Fibroblast of lung (primary cell): ENCODE measurements around the gene RDH14. TPM values are rescaled to one million over a fixed set of nuclear protein-coding genes. Genes with fewer than 3 reads are reported as not detected.

ENCODE experiments used
- DNase-seq, 2 donors: peaks; one replicate each; pipeline versions ENCODE4 v3.0.0 to v3.0.0-alpha.2; 2010; ENCODE audit warnings: low read depth in 2 of 2
- H2AFZ ChIP-seq: 2 replicates; pipeline ENCODE4 v1.5.1; 2012; ENCODE audit warnings: low read length, control low read depth, inconsistent platforms
- H3K27ac ChIP-seq: 2 replicates; pipeline ENCODE4 v1.5.1; 2011; ENCODE audit warnings: low read length, control low read depth; ENCODE audit not compliant: insufficient read depth
- H3K27me3 ChIP-seq: 2 replicates; pipeline ENCODE4 v1.5.1; 2011; ENCODE audit warnings: mild to moderate bottlenecking, low read length; ENCODE audit not compliant: control insufficient read depth, insufficient read depth
- H3K36me3 ChIP-seq: 2 replicates; pipeline ENCODE4 v1.5.1; 2011; ENCODE audit warnings: low read length; ENCODE audit not compliant: control insufficient read depth, insufficient read depth
- H3K4me1 ChIP-seq: 2 replicates; pipeline ENCODE4 v1.5.1; 2011; ENCODE audit warnings: low read length; ENCODE audit not compliant: control insufficient read depth, insufficient read depth; ENCODE audit errors: extremely low read depth
- H3K4me2 ChIP-seq: 2 replicates; pipeline ENCODE4 v1.5.1; 2011; ENCODE audit warnings: low read length, control low read depth; ENCODE audit not compliant: insufficient read depth; ENCODE audit errors: extremely low read depth
- H3K4me3 ChIP-seq, 4 experiments: fragments of 200-600 bp in 1 of 4; sonication (generic) in 1 of 4; replicated peaks in 1 of 4; 2 replicates each; pipeline ENCODE4 v1.5.1; 2011 to 2016; ENCODE audit warnings: low read length in 4 of 4, low read depth in 3 of 4, mild to moderate bottlenecking in 3 of 4, control low read depth in 2 of 4, inconsistent platforms in 1 of 4, mixed read lengths in 1 of 4; ENCODE audit not compliant: insufficient read depth in 1 of 4; ENCODE audit errors: control extremely low read depth in 1 of 4
- H3K79me2 ChIP-seq: 2 replicates; pipeline ENCODE4 v1.5.1; 2012; ENCODE audit warnings: mild to moderate bottlenecking, low read length, inconsistent platforms; ENCODE audit not compliant: control insufficient read depth, insufficient read depth
- H3K9ac ChIP-seq: 2 replicates; pipeline ENCODE4 v1.5.1; 2011; ENCODE audit warnings: mild to moderate bottlenecking, low read length, control low read depth; ENCODE audit not compliant: insufficient read depth
- H3K9me3 ChIP-seq: 2 replicates; pipeline ENCODE4 v1.5.1; 2012; ENCODE audit warnings: low read depth, low read length; ENCODE audit not compliant: control insufficient read depth, insufficient read depth
- H4K20me1 ChIP-seq: 2 replicates; pipeline ENCODE4 v1.5.1; 2011; ENCODE audit warnings: low read length; ENCODE audit not compliant: control insufficient read depth, insufficient read depth; ENCODE audit errors: extremely low read depth
- CTCF ChIP-seq, 2 donors: IDR thresholded peaks in 1 of 2; conservative IDR thresholded peaks in 1 of 2; 1 replicate in 1 of 2; 2 replicates in 1 of 2; pipeline ENCODE4 v1.5.1; 2011 to 2012; ENCODE audit warnings: low read length in 2 of 2, control low read depth in 1 of 2, inconsistent platforms in 1 of 2, low read depth in 1 of 2, mild to moderate bottlenecking in 1 of 2
- EZH2 ChIP-seq: IDR thresholded peaks from 2 replicates; pipeline ENCODE4 v1.5.1; 2012; ENCODE audit warnings: low read length, control low read depth, mild to moderate bottlenecking; ENCODE audit errors: missing control alignments
- polyA plus RNA-seq, 2 donors: library from polyadenylated mRNA; depleted of rRNA in 1 of 2; stranded (reverse) in 1 of 2; unstranded in 1 of 2; fragments of >200 nt; gene quantifications; 2 replicates each; pipeline ENCODE4 v1.2.1, GENCODE V29; 2011 to 2012; ENCODE audit warnings: missing spikeins in 1 of 2
- total RNA-seq: library from RNA; depleted of rRNA; stranded (reverse); fragments of >200 nt; gene quantifications from 2 replicates; pipeline ENCODE4 v1.2.1, GENCODE V29; 2014

Gene RDH14
- total and polyA plus RNA-seq, 2 donors (not counting 1 experiment from before 2014, with no cell fraction given), result 26.6 to 28.6 TPM

DNA sequence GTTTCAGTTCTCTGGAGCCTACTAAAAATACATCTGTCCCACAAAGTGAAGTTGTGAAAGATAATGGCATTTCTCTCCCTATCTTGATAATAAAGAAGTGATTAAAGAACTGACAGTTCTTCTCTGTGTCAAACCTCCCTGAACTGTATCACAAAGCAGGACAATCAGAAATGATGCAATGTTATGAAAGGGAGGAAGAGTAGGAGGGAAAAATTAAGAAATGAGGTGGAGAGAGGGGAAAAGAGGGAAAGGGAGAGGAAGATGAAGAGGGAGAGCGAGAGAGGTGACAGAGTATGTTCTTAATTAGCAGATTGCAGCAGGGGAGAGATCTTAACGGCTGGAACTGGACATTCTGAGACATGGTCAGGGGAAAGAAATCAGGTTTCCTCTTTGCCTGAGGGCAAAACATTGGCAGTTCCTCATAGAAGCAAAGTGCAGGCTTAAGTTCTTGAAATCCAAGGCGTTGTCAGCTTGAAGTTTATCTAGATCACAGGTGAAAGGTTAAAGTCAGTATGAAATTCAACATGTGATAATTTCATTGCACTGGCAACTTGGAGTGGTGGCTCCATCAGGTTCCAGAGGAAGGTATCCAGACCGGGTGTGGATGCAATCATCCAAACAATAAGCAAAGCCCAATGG is 54.6 kb downstream of the RDH14 start:
- H2AFZ ChIP-seq, result no peak overlapping the region
- TF ChIP-seq EZH2 (no peak), CTCF (conservative IDR thresholded peaks at IDR 0.05 in 1 of 2, IDR thresholded peaks at IDR 0.05 in 1 of 2; ENCODE audit: low read depth in 1 of 2, low read length in 2 of 2) (no peak)
- no peaks in the 10 kb centered on the region for H4K20me1 ChIP-seq

More for the DNA sequence above, 54.6 kb downstream of the RDH14 start:
- no peaks in the 10 kb centered on the region for H3K79me2 ChIP-seq
- no peaks in the 10 kb centered on the region for H3K4me1 ChIP-seq
- H3K27ac ChIP-seq, result no peak overlapping the region
- H3K9ac ChIP-seq, result no peak overlapping the region
- no peak for DNase-seq
- no peaks in the 10 kb centered on the region for H3K9me3 ChIP-seq
- no peak overlapping the region for H3K4me2 ChIP-seq
- H3K27me3 ChIP-seq, result no peaks in the 10 kb centered on the region
- no peaks in the 10 kb centered on the region for H3K36me3 ChIP-seq
- H3K4me3 ChIP-seq, result no peak overlapping the region

Other genes starting within 250 kb of the RDH14 start
- not detected in 2 replicates for gene NT5C1B, start 28.9 kb upstream of the RDH14 start, total RNA-seq
- not detected in 2 replicates for gene NT5C1B, start 28.9 kb upstream of the RDH14 start, polyA plus RNA-seq